GM18499 (cell line): ENCODE data around the gene ZSCAN23.
"Not testable (repeated sequence)": the region's sequence is repeated elsewhere in the genome, so short reads cannot be mapped to it uniquely, and the experiment has no call there.

Source experiments
- ATAC-seq: cut with Tn5 transposase; IDR thresholded peaks from one replicate; pipeline ENCODE4 v1.9.1; 2021; ENCODE audit warnings: moderate number of reproducible peaks; ENCODE audit not compliant: insufficient read depth, unreplicated experiment

Gene ZSCAN23

DNA sequence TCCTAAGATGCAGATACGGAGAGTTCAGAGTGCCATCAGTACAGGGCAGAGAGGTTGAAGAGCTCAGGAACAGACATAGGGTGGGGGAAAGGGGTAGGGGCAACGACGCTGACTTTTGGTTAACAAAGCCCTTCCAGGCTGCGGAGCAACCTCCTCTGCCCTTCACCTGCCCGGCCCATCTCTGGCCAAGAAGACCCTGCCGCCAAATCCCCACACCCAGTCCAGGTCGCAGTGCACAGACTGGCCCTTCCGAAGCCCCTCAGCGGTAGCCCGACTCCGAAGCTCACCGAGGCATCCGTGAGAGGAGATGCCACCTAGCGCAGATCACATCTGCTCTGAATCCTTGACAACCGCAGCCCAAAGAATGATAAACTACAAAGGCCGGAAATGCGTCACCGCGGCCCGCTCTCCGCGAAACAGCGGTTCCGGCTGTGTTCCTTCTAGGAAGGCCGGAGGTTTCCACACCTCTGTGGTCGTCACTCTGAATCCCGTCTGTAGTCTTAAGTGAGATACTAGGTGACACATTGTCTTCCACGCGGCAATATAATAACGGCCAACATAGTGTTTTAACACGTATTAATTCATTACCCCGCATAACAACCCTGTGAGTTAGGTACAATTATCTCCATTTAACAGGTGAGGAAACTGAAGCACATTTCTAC lies at the start of gene ZSCAN23:
Gene ZSCAN23 (minus strand): TSS at position 380 of the 662 bp plus-strand sequence. CDS start 7,225 bp downstream, outside the sequence.
- peak; percentile 74 for ATAC-seq

DNA sequence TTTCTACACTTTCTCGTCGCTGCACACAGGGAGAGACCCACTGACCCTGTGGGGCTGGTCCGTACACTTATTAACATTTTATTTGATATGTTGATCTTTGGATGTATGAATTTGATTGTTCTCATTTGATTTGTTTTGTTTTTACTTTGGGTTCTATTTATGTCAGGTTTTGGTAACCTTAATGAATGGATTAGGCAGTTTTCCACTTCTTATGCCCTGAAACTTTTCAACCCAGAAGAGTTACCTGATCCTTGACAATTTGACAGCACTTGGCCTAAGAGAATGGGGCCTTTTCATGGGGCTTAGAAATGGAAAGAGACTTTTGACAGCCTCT lies 48.7 kb upstream of the ZSCAN23 start:
- no peak for ATAC-seq

DNA sequence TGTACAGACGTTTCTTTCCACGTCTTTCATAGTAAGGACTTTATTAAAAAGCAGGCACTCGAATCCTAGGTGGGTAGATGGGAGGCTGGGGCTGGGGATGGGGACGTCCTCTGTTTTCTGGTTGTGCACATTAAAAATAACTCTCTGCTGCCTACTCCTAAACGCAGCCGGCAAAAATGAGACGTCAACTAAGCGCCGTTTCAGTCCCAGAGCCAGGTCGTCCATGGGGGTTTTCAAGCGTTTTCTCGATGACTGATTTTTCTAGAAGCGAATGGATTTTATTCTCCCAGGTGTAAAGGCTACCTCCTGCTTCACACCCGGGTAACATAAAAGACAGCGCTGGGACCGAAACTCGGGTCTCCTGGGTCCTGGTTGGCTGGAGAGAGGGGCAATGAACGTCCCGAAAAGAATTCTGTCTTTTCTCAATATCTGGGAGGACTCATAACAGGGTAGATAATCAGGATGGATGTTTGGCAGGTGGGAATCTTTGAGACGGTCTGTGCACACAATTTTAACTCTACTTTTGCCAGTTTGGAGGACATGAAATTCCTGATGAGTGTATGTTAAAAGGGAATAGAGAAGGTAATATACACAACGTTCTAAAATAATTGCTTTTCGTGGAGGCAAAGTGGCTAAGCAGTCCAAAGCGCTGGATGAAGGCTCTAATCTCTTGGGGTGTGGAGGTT lies 47.1 kb upstream of the ZSCAN23 start:
- no peak for ATAC-seq

DNA sequence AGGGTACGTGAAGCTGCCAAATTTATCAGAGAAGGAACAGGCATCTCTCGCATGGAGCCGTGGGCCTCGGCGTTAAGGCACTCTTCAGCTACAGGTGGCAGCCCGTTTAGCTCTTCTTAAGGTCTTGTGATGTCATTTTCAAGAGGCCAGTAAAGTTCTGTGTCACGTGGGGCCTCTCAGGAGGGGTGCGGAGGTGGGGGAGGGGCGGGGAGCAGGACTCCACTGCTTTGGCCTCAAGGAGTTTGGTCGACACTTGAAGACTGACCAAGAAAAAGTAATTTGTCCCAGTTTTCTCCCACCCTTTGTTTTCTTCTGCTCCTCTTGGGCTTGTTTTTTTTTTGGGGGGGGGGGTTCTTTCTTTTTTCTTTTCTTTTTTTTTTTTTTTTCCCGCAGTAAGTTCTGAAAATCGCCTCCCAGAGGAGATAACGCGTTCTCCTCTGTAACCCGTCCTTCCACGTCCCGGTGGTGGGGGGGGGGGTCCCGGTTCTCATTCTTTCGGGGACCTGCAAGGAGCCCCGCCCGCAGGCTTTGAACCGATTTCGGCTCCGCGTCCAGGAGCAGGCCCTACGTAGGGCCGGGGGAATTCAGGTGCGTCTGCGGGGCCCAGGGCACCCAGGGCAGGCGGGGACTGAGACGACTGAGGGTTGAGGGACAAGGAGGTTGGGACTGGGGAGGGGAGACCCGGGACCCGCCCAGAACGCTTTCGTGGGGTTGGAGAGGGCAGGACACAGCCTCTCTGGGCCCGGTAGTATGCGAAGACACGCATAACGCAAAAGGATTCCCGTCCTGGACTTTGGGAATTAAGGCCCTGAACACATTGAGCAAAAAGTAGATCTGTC lies 46.3 kb upstream of the ZSCAN23 start:
- no peak for ATAC-seq

DNA sequence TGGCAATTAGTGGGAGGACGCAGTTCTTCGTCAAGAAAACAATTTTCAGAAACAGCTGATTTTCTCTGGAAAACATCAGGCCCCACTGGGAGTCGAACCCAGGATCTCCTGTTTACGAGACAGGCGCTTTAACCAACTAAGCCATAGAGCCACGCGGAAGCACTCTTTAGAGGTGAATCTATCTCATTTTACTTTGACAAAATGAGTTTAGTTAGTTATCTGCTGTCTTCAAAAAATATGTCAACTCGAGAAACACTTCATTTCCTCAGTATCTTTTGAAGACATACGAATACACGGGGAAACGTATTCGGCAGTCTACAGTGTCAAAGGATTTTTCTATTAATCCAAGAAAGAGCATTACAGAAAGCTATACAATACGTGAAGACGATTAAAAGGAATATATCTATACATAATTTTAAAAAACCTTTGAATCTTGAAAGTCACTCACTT lies 45.6 kb upstream of the ZSCAN23 start:
- no peak for ATAC-seq

DNA sequence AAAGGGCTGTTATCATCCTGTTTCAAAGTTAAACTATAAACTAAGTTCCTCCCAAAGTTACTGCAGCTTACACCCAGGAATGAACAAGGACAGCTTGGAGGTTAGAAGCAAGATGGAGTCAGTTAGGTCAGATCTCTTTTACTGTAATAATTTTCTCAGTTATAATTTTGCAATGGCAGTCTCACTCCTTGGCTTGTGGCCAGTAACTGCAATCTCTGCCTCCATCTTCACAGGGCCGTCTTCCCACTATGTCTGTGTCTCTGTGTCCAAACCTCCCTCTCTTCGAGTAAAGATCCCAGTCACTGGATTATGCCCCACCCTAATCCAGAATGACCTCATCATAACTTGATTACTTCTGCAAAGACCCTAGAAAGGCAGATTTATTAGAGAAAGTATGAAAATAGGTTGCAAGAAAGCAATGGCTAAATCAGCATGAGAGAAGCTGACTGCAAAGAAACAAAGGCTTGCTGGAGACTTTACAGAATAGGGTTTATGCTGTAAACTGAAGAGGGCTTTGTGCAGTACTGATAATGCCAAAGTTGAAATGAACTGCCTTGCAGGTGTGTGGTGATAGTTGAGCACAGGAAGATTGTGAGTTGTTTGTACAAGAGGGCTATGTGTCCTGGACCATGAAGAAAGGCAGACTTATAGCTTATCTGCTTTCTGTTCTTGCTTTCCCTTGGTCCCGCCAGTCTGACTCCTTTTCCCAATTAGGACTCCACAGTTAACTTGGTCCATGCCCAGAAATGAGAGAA lies 43.9 kb upstream of the ZSCAN23 start:
- no peak for ATAC-seq

DNA sequence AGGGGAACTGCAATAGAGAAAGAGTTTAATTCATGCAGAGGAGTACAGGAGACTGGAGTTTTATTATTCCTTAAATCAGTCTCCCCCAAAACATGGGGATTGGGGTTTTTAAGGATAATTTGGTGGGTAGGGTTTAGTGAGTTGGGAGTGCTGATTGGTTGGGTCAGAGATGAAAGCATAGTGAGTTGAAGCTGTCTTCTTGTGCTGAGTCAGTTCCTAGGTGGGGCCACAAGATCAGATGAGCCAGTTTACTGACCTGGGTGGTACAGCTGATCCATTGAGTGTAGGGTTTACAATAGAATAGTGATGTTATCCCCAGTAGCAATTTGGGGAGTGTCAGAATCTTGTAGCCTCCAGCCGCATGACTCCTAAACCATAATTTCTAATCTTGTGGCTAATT lies 43.2 kb upstream of the ZSCAN23 start:
- no peak for ATAC-seq

DNA sequence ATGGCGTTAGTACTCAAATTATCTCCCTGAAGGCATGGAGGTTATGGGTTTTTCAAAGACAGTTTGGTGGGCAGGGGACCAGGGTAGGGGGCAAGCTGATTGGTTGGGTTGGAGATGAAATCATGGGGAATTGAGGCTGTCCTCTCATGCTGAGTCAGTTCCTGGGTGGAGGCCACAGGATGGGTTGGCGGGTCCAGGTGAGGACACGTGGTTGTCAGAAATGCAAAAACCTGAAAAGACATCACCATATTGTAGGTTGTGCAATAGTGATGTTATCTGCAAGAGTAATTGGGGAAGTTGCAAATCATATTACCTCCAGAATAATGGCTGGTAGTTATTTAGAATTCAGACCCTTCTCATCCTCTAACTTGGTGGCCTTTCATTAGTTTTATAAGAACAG lies 42.2 kb upstream of the ZSCAN23 start:
- ATAC-seq, result no peak

DNA sequence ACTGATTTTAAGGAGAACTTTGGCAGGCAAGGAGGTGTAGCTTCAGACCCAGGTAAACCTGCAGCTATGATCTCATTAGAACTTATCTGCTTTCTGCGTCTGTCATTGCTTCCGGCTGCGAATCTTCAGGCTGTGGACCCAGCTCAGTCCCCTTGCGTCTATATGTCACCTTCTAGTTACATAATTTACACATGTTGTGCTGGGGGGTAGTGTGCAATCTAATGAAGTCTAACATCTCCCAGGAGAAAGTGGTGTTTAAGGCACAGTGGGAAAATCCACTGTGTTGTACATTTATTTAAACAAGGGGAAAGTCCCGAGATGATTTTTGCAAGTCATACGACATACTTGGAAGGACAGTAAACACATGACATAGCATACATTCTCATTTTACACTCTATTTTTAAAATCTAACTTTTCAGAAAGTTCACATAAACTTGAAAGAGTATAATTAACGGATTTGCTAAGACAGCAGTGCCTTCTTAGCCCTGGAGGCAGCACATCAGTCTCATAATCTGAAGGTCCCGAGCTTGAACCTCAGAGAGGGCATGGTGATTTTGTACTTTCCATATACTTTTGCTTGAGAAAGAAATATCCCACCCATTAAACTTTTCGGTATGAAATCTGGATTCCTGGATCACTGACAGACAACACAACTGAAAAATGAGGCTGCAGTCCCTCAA lies 37.1 kb upstream of the ZSCAN23 start:
- ATAC-seq, result no peak

DNA sequence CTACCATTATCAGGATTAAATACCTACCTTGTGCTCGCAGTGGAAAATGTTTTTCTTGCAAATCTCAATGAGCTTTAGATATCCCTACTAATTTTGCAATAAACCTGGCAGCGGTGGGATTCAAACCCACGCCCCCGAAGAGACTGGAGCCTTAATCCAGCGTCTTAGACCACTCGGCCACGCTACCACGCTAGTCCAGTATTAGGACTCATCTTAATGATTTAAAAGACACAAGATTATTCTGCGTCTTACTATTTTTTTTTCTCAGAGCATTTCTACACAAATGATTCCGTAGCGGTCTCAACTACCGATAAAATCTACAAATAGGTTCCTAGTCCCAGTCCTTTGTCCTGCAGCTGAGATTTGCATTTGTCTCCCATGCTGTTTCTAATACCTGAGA lies 35.2 kb upstream of the ZSCAN23 start:
- ATAC-seq, result no peak

DNA sequence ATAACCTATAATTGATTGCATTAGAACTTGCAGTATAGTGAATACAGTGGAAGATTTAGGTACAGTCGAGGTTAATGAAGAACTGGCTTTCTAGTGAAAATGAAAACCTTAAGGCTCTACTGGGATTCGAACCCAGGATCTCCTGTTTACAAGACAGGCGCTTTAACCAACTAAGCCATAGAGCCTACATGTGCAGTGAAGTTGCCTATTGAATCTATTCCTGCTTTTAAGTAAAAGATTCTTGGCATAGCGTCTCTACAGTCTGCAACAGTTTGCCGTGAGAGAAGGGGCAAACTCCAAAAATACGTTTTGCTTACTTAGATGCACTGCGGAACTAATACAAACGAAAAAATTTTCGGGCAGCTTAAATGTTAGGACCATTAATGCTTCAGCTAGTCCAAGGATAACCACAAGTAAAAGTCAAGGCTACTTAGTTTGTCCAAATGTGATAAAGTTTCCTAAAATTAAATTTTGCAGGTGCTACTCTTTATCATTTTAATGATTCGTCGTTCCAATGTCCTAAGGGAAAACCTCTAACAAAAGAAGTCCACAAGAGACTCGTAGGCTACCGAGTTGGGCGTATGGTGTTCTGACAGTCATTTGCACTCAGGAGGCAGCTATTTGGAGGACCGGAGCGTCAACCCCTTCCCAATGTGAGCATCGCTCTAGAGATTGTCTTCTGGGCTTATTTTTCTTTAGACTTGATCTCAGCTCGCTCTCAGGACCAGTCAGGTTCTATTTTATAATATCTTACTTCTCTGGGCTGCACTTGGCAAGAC lies 31.3 kb upstream of the ZSCAN23 start:
- ATAC-seq, result no peak

DNA sequence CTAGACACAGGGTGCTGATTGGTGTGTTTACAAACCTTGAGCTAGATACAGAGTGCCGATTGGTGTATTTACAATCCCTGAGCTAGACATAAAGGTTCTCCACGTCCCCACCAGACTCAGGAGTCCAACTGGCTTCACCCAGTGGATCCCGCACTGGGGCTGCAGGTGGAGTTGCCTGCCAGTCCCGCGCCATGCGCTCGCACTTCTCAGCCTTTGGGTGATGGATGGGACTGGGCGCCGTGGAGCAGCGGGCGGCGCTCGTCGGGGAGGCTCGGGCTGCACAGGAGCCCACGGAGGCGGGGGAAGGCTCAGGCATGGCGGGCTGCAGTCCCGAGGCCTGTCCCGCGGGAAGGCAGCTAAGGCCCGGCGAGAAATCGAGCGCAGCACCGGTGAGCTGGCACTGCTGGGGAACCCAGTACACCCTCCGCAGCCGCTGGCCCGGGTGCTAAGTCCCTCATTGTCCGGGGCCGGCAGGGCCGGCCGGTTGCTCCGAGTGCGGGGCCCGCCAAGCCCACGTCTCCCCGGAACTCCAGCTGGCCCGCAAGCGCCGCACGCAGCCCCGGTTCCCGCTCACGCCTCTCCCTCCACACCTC lies 26.0 kb upstream of the ZSCAN23 start:
- ATAC-seq, result not testable (repeated sequence)

DNA sequence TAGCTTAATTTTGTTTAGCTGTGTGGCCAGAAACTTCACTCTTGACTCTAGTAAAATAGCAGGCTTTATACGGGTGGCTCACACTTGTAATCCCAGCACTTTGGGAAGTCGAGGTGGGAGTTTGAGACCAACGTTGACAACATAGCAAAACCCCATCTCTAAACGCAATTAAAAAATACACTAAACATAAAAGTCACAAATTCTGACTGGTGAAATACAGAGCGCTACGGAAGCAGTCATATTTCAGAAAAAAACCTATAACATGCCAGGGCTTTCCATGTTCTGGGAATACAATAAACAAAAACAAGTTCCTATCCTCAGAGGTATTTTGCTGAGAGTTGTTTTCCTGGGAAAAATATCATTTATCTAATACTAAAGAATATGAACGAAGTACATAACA lies 24.8 kb upstream of the ZSCAN23 start:
- no peak for ATAC-seq

DNA sequence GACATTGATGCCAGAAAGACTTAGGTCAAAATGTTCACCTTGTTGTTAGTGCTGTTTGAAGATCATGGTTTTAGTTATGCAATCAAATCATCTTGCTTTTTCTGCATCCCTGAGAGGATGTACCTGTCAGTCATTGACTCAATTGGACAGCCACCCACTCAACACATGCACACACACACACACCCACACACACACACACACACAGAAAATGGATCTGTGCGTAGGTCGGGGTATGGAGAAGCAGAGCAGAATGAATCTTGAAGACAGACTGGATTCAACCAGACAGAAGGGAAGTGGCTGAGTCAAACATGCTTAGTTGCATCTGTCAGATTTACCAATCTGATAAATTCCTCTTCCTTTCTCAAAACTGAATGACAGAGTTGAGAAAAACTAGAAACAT lies 19.1 kb upstream of the ZSCAN23 start:
- ATAC-seq, result no peak

DNA sequence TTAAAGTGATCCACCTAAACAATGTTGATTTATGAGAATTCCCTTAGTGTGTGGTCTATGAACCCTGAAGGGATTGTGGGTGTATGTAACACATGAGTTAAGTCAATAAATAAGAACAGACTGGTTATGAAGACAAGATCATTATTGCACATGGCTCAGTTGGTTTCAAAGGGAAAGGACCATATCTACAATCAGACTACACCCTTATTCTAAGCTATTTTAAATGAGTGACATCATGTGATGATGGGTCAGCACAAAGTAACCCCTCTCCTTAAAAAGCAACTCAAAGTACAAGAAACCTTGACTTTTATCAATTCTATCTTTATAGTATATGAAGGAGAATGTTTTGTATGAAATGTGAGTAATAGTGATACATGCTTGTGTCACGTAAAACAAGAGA lies 15.3 kb upstream of the ZSCAN23 start:
- ATAC-seq, result no peak

DNA sequence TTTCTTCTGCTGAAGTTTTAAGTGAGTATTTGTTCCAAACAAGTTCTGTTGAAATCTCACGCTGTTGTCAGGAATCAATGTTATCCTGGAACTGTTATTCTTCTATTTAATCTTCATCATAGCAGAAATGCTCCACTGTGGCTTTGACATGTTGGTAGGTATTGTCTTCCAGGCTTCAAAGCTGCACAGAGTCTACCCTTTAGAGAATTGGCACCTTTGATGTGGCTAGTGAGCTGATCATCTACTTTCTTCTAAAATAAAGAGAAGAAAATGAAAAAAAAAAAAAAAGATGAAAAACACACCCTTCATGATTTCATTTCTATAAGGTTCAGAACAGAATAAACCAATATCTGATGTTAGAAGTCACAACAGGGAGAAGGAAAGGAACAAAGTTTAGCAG lies 5.8 kb upstream of the ZSCAN23 start:
- no peak for ATAC-seq

DNA sequence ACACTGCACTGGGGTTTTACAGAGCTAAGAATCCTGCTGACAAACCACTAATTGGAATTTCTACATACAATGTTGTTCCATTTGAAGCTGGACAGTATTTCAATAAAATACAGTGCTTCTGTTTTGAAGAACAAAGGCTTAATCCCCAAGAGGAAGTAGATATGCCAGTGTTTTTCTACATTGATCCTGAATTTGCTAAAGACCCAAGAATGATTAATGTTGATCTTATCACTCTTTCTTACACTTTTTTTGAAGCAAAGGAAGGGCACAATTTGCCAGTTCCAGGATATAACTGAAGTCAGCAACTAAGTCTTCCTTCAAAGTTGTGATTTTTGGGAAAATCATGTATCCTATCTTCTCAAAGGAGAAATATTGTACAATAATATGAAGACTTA lies 4.2 kb upstream of the ZSCAN23 start:
- ATAC-seq, result not testable (repeated sequence)

DNA sequence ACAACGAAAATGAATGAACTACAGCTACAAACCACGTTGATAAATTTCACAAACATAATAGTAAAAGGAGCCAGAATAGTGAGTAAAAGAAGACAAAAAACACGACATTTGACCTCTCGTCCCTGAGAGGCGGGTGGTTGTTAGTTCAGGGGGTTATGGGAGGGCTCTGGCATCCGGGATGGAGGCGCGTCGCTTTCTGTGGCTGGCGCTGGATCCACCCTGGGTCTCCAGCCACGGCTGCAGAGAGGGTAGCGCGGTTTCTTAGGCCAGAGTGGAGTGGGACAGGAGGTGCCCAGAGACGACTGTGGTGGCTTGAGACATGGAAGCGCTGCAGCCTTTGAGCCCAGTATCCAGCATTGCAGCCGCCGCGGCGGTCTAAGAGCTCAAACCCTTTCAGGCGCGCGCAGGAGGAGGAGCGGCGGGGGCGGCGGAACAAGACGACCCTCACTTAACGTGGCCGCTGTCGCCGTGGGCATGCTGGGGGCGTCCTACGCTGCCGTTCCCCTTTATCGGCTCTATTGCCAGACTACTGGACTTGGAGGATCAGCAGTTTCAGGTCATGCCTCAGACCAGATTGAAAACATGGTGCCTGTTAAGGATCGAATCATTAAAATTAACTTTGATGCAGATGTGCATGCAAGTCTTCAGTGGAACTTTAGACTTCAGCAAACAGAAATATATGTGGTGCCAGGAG lies 3.7 kb upstream of the ZSCAN23 start:
- ATAC-seq, result no peak
